GM12872 (cell line): Measurements from ENCODE around the gene AMIGO2.

ENCODE experiments used
- TF ChIP-seq, protein P1 (sequence below): IDR thresholded peaks from 3 replicates; pipeline ENCODE4 v1.5.1; 2011; ENCODE audit warnings: low read depth, mild to moderate bottlenecking, low read length, moderate library complexity; ENCODE audit not compliant: insufficient read depth

The AMIGO2 gene

DNA sequence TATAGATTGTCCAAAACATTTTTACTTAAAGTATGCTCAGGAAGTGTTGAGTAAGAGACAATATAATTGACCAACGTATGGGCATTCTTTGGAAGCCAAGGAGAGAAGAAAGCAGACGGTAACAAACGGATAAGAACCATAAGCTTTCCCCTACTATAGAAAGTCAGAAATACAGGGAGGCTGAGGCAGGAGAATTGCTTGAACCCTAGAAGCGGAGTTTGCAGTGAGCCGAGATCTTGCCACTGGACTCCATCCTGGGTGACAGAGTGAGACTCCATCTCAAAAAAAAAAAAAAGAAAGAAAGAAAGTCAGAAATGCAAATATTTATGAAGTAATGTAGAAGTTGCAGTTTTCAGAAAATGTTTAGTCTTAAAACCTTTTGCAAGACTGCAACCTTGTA lies 51.6 kb downstream of the AMIGO2 start:
- TF ChIP-seq, protein P1, sequence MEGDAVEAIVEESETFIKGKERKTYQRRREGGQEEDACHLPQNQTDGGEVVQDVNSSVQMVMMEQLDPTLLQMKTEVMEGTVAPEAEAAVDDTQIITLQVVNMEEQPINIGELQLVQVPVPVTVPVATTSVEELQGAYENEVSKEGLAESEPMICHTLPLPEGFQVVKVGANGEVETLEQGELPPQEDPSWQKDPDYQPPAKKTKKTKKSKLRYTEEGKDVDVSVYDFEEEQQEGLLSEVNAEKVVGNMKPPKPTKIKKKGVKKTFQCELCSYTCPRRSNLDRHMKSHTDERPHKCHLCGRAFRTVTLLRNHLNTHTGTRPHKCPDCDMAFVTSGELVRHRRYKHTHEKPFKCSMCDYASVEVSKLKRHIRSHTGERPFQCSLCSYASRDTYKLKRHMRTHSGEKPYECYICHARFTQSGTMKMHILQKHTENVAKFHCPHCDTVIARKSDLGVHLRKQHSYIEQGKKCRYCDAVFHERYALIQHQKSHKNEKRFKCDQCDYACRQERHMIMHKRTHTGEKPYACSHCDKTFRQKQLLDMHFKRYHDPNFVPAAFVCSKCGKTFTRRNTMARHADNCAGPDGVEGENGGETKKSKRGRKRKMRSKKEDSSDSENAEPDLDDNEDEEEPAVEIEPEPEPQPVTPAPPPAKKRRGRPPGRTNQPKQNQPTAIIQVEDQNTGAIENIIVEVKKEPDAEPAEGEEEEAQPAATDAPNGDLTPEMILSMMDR, result no peak
